ENCODE measurements around the gene RNF126. TPM values are rescaled to one million over a fixed set of nuclear protein-coding genes. Genes with fewer than 3 reads are reported as not detected.

Gene RNF126
- total RNA-seq, 1 donor: 50.1 TPM

GRCh38 chr19:648305-648704, 14.7 kb downstream of the RNF126 start:
- no peak for DNase-seq (ENCODE audit: low read depth in 2 of 3, low spot score in 2 of 3)

DNA sequence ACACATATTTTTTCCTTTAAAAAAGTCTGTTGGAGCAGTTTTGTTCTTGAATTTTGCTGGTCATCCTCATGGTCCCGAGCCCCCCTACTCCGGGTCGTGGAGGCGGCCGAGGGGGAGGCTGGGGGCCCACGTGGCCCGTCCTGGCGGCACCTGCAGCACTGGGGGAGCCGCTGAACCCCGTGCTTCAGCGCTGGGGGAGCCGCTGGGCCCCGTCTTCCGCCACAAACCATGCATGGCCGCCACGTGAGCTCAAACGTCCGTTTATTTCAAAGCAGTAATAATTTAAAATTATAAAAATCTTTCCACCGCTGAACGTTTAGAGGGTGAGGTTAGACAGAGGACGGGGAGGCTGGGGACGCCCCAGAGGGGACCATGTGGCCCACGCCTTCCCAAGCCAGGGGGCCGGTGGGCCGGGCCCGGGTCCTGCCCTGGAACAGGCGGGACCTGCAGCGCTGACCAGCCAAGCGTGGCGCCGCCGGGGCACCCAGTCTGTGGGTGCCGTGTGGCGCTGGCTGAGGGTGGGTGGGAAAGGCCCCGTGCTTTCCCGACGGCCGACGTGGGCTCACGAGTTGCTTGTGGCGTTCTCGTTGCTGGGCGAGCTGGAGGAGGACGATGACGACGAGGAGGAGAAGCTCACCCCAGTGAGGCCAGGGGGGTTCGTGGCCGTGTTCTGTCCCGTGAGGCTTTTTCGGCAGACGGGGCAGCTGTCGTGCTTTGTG, 15.3 kb downstream of the RNF126 start:
- no peak for DNase-seq (ENCODE audit: low read depth in 2 of 3, low spot score in 2 of 3)

DNA sequence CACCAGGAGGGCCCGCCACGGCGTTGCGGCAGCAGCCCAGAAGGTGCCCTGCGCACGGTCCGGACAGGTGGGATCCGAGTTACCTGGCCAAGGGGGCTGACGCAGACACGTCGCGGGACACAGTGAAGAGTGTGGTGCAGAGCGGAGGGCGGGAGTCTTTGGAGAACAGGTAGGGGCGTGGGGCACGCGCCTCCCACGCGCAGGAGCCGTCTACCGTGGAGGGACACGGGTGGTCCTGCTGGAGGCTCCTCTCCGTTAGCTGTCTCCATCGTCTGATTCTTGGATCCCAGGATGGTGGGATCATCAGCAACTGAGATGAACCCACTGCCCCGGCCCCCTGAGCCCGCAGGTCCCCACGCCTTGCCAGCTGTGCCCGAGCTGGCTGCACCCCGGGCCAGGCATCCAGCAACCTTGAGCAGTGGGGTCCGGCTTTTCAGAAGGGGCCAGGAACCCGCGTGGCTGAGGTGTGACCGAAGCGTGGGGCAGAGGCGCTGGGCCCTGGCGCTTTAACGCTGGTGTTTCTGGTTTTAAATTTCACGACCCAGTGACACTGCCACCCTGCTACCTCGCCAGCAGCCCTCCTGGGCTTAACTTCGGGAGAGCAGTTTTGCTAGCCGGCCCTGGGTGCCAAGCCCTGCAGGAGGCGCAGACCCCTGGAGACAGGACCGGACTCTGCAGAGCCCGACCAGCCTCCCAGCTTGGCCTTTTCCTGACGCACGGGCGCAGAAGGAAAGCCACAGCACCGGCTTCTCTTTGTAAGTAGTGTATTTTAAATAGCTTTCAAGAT, 16.0 kb downstream of the RNF126 start:
- DNase-seq (ENCODE audit: low read depth in 2 of 3, low spot score in 2 of 3): no peak

DNA sequence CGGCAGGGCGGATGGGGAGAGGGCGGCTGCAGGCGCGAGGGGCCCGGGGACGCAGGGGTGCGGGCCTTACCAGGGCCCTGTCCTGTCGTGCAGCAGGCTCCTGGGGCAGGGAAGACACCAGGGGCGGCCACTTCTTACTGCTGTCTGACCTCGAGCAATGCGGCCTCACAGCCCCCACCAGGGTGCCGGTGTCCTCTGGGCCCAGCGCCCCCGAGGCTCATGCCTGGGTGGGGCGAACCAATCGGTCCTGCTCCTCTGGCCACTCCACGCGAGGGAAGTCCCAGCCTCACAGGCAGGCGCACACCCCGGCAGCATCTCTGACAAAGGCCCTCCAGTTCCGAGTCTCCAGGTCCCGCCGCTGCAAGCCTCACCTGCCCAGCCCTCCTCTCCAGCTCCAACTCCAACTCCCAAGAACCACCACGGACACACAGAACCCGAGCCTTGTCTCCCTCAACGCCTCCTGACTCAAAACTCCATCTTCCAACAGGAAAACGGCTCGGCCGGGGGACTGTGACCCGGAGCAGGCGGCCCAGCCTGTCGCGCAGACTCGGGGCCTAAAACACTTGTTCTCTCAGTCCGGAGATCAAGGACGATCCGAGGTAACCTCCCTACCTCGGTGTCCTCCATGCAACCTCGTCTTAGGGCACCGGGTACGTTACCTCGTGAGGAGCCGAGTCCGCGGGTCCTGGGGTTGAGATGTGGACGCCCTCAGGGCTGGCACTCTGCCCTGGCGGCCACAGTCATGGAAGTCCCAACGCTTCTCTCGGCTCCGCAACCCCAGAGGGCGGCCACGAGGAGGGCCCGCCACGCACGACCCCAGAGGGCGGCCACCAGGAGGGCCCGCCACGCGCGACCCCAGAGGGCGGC, 16.9 kb downstream of the RNF126 start:
- DNase-seq (ENCODE audit: low read depth in 2 of 3, low spot score in 2 of 3): no peak

DNA sequence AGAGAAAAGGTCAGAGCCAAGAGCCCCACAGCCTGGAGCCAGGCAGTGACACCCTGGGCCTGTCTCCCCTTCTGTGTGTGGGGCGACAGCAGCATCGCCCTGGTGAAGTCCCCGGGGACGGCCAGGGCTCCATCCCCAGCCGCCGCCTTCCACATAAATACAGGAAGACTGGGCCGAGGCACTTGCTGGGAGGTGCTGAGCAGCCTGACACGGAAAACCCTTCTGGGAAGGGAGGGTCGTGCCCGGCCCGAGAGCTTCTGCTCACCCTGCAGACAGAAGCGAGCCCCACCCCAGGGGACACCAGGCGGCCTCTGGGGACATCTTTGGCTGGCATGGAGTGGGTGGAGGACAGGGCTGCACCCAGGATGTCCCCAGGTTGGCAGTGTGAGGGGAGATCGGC, 18.2 kb downstream of the RNF126 start:
- DNase-seq (ENCODE audit: low read depth in 2 of 3, low spot score in 2 of 3): no peak

GRCh38 chr19:644363-644762, 18.7 kb downstream of the RNF126 start:
- DNase-seq (ENCODE audit: low read depth in 2 of 3, low spot score in 2 of 3): no peak

GRCh38 chr19:643736-644135, 19.3 kb downstream of the RNF126 start:
- DNase-seq (ENCODE audit: low read depth in 2 of 3, low spot score in 2 of 3): no peak

- DNase-seq (ENCODE audit: low read depth in 2 of 3, low spot score in 2 of 3): no peak
These were observed 20.0 kb downstream of the RNF126 start for GRCh38 chr19:642767-643727.

- no peak for DNase-seq (ENCODE audit: low read depth in 2 of 3, low spot score in 2 of 3)
These were observed 21.3 kb downstream of the RNF126 start for GRCh38 chr19:641702-642101.

DNA sequence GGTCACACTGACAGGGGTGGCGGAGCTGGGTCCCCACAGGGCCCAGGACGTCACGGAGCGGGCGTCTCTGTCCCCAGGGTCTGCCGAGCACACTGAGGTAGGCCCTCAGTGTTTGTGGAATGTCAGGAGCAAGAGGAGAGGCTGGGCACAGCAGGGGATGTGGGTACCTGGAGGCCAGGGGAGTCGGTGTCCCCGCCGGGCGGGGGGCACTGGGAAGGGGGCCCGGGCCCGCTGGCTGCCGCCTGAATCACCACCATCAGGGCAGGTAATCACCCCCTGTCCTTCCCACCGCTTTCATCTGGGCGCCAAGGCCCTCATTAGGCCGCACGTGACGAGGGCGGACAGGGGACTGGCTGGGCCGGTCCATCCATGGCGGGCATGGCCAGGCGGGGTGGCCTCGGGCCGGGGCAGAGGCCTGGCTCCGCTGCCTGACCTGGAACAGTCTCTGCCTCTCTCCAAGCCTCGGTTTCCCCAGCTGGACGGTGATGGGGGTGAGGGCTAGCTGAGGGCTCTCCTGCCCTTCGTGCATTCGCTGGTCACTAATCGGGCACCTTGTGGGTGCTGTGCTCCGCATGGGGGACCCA, 22.3 kb downstream of the RNF126 start:
- no peak for DNase-seq (ENCODE audit: low read depth in 2 of 3, low spot score in 2 of 3)

DNA sequence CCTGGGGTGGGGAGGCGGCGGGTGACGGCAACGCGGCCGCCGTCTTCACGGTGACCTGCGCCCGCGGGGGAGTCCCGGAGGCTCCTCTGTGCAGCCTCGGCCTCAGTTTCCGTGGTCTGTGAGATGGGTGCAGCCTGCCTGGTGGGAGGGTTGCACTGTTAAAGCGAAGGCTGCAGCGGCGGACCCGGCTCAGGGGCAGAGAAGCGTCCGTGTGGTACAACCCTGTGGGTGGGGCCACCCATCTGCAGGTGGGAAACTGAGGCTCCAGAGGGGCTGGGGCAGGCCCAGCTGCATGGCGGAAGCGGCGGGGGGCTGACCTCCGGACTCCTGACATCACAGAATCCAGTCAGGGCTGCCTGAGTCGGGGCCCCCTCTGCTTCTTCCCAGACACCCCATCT, 22.9 kb downstream of the RNF126 start:
- DNase-seq (ENCODE audit: low read depth in 2 of 3, low spot score in 2 of 3): no peak

DNA sequence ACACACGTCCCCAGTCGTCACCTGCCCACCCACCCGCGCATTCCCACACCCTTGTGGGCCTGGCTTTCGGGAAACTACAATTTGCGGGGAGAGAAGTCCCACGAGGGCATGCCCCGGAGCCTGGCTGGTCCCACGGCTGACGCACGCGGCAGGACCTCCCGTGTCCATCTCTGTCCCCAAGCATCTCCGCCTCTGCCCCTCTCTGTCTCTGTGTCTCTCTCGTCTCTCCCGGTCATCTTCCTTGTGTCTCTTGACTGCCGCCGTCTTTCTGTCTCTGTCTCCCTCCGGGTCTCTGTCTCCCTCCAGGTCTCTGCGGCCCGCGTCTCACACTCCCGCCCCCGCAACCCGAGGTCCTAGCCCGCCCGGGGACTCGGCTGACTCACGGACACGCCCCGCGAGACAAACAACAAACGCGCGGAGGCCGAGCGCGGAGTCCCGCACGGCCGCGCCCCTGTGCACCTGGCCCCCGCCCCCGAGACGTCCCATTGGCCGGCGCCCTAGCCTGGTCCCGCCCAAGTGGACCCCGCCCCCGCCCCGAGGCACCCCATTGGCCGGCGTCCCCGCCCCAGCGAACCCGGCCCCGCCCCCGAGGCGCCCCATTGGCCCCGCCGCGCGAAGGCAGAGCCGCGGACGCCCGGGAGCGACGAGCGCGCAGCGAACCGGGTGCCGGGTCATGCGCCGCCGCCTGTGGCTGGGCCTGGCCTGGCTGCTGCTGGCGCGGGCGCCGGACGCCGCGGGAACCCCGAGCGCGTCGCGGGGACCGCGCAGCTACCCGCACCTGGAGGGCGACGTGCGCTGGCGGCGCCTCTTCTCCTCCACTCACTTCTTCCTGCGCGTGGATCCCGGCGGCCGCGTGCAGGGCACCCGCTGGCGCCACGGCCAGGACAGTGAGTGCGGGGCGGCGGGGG, 23.5 kb downstream of the RNF126 start, which contains the start of gene FGF22:
TSS of gene FGF22 (plus strand) at position 627 of the 908 bp plus-strand sequence. CDS start at position 674, 47 bp downstream.
- DNase-seq (ENCODE audit: low read depth in 2 of 3, low spot score in 2 of 3): peak; percentile 84 to 94 (median 91)

DNA sequence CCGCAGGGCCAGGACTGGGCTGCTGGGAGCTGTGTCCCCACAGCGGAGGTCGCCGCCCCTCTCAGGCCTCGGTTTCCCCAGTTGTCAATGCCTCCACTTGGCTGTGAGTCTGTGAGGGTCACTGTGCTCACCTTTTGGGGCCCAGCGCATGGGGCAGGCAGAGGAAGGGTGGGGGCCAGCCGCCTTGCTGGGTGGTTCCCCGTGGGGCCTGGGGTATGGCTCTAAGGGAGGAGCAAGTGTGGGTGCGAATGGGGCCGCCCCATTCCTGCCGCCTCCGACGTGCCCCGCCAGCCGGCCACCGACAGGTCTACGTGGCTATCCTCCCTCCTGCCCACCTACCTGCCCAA, 24.1 kb downstream of the RNF126 start:
- no peak for DNase-seq (ENCODE audit: low read depth in 2 of 3, low spot score in 2 of 3)

DNA sequence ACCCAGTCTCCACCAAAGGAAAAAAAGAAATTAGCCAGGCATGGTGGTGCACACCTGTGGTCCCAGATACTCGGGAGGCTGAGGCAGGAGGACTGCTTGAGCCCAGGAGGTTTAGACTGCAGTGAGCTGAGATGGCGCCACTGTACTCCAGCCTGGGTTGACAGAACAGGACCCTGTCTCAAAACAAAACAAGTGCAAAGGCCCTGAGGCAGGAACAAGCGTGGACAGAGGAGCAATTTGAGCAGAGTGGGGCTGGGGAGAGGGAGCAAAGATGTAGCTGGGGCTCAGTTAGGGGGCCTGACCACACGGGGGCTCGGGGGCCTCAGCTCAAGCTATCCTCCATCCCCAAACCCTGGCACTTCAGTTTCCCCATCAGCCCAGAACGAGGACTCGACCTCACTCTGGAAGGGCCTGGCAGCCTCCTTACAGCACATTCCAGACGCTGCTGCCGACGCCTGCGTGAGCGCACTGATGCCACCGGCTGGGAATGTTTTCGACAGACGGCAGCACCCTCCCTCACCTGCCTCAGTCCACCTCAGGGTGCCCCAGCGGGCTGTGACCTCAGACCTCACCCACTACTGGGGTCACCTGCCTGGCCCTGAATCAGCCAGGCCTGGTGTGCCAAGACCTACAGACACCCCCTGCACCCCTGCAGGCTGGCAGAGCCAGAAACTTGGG, 27.9 kb downstream of the RNF126 start:
- no peak for DNase-seq (ENCODE audit: low read depth in 2 of 3, low spot score in 2 of 3)

DNA sequence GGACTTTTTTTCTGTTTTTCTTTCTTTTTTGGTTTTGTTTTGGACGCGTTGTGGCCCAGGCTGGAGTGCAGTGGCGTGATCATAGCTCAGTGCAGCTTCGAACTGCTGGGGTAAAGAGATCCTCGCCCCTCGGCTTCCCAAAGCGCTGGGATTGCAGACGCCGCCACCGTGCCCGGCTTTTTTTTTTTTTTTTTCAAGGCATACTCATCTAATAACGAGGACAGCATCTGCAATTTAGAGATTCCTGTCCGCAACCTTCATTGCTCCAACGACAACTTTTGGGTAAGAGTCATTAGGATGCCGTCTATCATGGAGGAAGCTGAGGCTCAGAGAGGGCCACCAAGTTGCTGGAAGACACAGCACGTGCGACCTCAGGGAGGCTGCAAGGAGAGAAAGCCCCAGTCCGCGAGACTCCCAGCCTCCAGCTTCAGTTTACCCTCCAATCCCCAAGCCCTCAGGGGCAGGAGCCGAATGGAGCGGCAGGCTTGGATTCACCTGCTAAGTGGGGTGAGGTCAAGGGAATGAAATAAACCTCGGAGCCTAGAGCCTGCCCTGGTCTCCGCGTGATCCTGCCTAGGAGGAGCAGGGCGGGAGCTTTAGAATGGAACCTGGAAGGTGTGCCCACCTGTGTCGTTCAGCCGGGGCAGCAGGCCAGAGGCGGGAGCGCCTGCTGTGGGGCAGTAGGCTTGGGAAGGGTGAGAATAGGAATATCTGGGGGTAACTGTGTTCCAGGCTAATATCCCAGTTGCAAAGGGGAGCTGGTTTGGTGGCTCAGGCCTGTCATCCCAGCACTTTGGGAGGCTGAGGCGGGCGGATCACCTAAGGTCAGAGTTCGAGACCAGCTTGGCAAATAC, 29.0 kb downstream of the RNF126 start:
- no peak for DNase-seq (ENCODE audit: low read depth in 2 of 3, low spot score in 2 of 3)

DNA sequence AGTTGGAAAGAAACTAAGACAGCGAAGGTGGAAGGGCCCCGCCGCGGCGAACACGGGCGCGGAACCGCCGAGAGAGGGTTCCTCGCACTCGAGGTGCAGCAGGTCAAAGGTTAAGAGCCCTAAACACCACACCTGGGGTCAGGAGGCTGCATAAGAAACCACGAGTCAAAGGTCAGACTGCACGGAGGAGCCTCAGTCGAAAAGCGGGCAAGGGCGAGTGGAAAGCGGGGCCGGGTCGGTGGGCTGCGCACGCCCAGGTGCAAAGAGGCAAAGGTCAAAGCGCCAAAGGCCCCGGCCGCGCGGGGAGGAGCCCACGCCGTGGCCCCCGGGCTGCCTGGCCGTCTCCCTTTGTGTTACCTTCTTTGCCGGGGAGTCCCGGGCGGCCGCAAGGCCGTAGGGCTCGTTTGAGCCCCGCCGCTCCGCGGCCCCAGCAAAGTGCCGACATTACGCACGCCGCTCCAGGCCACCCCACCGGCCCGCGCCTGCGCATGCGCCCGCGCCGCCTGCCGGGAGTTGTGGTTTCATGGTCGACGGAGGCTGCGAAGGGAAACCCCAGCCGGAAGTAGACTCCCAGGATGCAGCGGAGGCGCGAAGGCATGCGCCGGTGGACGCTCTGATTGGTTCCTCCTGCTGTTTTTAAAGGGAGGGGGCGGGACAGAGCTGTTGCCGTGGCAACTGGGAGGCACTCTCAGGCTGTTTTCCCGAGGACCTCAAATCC, 29.8 kb downstream of the RNF126 start, which contains the start of gene POLRMT:
TSS of gene POLRMT (minus strand) at position 470 of the 718 bp plus-strand sequence. CDS start at position 445, 25 bp downstream.
- DNase-seq (ENCODE audit: low read depth in 2 of 3, low spot score in 2 of 3): peak; percentile 93 to 98 (median 98)
